ENCODE measurements around the gene ACP7. TPM values are rescaled to one million over a fixed set of nuclear protein-coding genes. Genes with fewer than 3 reads are reported as not detected.

Gene ACP7
- not detected in 2 replicates for total RNA-seq (2013; cell fraction: nucleolus; rRNA removed)
- total RNA-seq (2014; rRNA removed) (not detected in 2 replicates), total RNA-seq (2014; rRNA removed; fragmentation: Illumina TruSeq; extraction: Trizol) (not detected in 2 replicates), total RNA-seq (2021) (not detected in 2 replicates), polyA plus RNA-seq (2011; rRNA removed) (not detected in 2 replicates), polyA plus RNA-seq (2014; fragmentation: Illumina TruSeq; extraction: Trizol) (not detected in 2 replicates), polyA plus RNA-seq (2014; fragmentation: Nextera tagmentation; extraction: Ambion mirVana) (not detected), polyA plus RNA-seq (2014; rRNA removed) (not detected in 2 replicates), polyA plus RNA-seq (2016; fragmentation: Nextera tagmentation; extraction: Ambion mirVana) (not detected), polyA minus RNA-seq (2011; rRNA and poly(A)+ RNA removed) (not detected in 2 replicates), Bru-seq, nascent RNA (not detected), BruChase-seq, experiment 1, labeled RNA remaining after a 6-hour chase (not detected), BruChase-seq, experiment 2, labeled RNA remaining after a 2-hour chase (percentile 3 among the genes with signal in this experiment)
- polyA plus RNA-seq (2011; ENCODE audit: low read depth), result not detected
- polyA plus RNA-seq (2011; cell fraction: cytosol; rRNA removed), result not detected in 2 replicates
- polyA plus RNA-seq (2011; cell fraction: nucleus; rRNA removed), result not detected in 2 replicates
- polyA plus RNA-seq (2012), result not detected in 2 replicates
- polyA minus RNA-seq (2011; cell fraction: cytosol; rRNA and poly(A)+ RNA removed), result not detected in 2 replicates
- not detected in 2 replicates for polyA minus RNA-seq (2011; cell fraction: nucleus; rRNA and poly(A)+ RNA removed)
- long read RNA-seq, experiment 1, result 0 reads
- long read RNA-seq, experiment 2, result 0 reads

DNA sequence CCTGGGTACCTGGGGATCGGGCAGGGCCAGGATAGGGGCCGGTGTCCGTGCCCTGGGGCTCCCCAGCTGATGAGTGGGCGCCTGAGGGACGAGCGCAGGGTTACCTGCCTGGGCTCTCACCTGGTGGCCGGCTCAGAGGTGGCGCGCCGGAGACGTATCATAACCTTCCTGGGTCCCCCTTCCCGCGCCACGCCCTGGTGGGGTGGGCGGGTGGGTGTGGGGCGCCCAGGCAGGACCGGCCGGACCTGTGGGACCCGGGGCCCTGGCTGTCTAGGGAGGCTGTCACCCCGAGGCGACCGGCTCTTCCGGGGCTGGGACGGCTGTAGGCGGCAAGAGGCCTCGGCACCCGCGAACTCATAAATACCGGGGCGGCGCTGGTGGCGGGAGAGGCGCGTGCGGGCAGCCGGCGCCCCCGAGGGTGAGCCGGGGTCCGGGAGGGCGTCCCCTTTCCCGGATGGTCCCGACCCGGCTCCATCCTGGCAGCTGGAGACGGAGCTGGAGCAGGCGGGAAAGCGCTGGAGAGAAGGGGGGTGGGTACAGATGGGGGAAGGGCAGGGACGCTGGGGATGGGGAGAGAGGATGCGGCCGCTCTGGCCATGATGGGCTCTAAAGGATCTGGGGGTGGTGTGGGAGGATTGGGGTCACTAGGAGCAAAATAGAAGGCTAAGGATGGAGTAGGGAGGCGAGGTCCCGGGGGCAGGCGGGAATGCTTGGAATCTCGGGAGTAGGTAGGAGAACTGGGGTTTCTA is at the start of gene ACP7:
Gene ACP7, plus strand, starts transcription at position 386 of the 749 bp plus-strand sequence. CDS start 902 bp downstream, outside the sequence.
- ChIA-PET CTCF (no interaction called here), SMC1A (ENCODE audit: uncharacterized antibody, unreplicated experiment) (no interaction called here), POLR2A (no interaction called here), RAD21 (ENCODE audit: unreplicated experiment) (no interaction called here)
- Histone ChIP-seq H3K79me2 (ENCODE audit: control insufficient read depth, insufficient read depth, low read length) (no peaks in the 10 kb centered on the region), H3K4me3 (no peak within 1 kb of the TSS), H3K27ac (ENCODE audit: control insufficient read depth, insufficient read depth) (no peak within 1 kb of the TSS), H2AFZ (ENCODE audit: control insufficient read depth, low read depth, low read length) (no peak within 1 kb of the TSS), H3K4me2 (ENCODE audit: control insufficient read depth, insufficient read depth) (no peak within 1 kb of the TSS), H3K4me1 (ENCODE audit: control insufficient read depth, insufficient read depth, low read length) (no peaks in the 10 kb centered on the region), H3K36me3 (ENCODE audit: control insufficient read depth in 2 of 2, insufficient read depth in 2 of 2, low read length in 1 of 2) (no peaks in the 10 kb centered on the region), H3K9me3 (replicated peaks; ENCODE audit: control insufficient read depth, insufficient read depth, low read length) (no peaks in the 10 kb centered on the region), H3K27me3 (replicated peaks in 1 of 2; ENCODE audit: control insufficient read depth in 2 of 2, insufficient read depth in 2 of 2, low read length in 1 of 2) (peaks cover 5 to 12% of the 10 kb centered on the region in 2 experiments; a peak in 3 of 4 replicates), H4K20me1 (ENCODE audit: control insufficient read depth, insufficient read depth) (no peaks in the 10 kb centered on the region), H3K9ac (ENCODE audit: control insufficient read depth, insufficient read depth, low read length) (no peak within 1 kb of the TSS)
- 24% methylated on average over 50 of the region's 54 CpGs for WGBS (ENCODE audit: insufficient coverage, insufficient replicate concordance, low lambda C conversion rate, missing lambda C conversion rate)
- FAIRE-seq (no peak), DNase-seq (ENCODE audit: low read depth, low spot score) (no peak), ATAC-seq (no peak)
- TF ChIP-seq SP1 (IDR thresholded peaks at IDR 0.05; ENCODE audit: low read depth, low read length) (no peak), BCL11A (IDR thresholded peaks at IDR 0.05; ENCODE audit: low read depth, low read length) (no peak), ZBED1 (IDR thresholded peaks at IDR 0.05; ENCODE audit: borderline replicate concordance) (no peak), FOXK2 (IDR thresholded peaks at IDR 0.05) (no peak), YY1 (IDR thresholded peaks at IDR 0.05; ENCODE audit: low read depth, low read length) (no peak), SRF (IDR thresholded peaks at IDR 0.05; ENCODE audit: low read depth in 2 of 2, low read length in 2 of 2) (no peak)
- BruUV-seq (replicated peaks), result no TSS peak
- in situ Hi-C loops (cut with MboI), result no loop called here
- intact Hi-C loops (cut with micrococcal nuclease; ENCODE audit: unreplicated experiment), result no loop called here
